Heart left ventricle (tissue), 13 donors: Measurements from ENCODE around the gene UQCC2.

Source experiments
- CTCF ChIP-seq, 12 donors: fragments of 200-600 bp; sonication (generic) in 4 of 12; IDR thresholded peaks; one replicate each; pipeline versions ENCODE4 v1.5.0 to v1.8.0; 2018 to 2022; ENCODE audit warnings: antibody characterized with exemption in 12 of 12, mild to moderate bottlenecking in 5 of 12
- POLR2A ChIP-seq, 2 donors: fragments of 450-650 bp; IDR thresholded peaks; one replicate each; pipeline ENCODE4 v1.6.1; 2017; ENCODE audit warnings: antibody characterized with exemption in 2 of 2, mild to moderate bottlenecking in 2 of 2, moderate library complexity in 2 of 2
- donor health status: ischemic (EF 13 %, LVEDD 7.1; RV severe dilation, severe dysfunction).
- donor health status: DM: no; HTN: yes; CAD: no.
- donor health status: DM: no; HTN: no; CAD: no.
- donor health status: ischemic (EF 25% LVEDD 6.9; RV normal size, moderate dysfunction).
- donor health status: ischemic (EF 25% LVEDD 5.7; RV mildly dilated, moderate dysfunction).
- donor health status: ischemic (EF 35%, LVEDD 5.7; RV mildly dilated, moderate dysfunction).
- donor health status: nonischemic (EF 11% LVEDD 7.7; RV severe dilation, severe dysfunction).
- donor health status: DM: yes; HTN: yes; CAD: no.
- donor health status: PGD.
- donor health status: ischemic (EF 29% LVEDD 5.4; RV normal size, mild dysfunction).
- donor health status: nonischemic (EF 23%, LVEDD 6.1; RV moderate dilation, normal function).

GRCh38 chr6:33692760-33693158, 18.7 kb downstream of the UQCC2 start:
- no peak for TF ChIP-seq CTCF (IDR thresholded peaks at IDR 0.05)
- TF ChIP-seq POLR2A (IDR thresholded peaks at IDR 0.05), result no peak
